ENCODE results near the gene CPEB4. TPM values are rescaled to one million over a fixed set of nuclear protein-coding genes. Genes with fewer than 3 reads are reported as not detected.

The CPEB4 gene
- total RNA-seq, 1 donor from 2014 or later, result 20.9 TPM

DNA sequence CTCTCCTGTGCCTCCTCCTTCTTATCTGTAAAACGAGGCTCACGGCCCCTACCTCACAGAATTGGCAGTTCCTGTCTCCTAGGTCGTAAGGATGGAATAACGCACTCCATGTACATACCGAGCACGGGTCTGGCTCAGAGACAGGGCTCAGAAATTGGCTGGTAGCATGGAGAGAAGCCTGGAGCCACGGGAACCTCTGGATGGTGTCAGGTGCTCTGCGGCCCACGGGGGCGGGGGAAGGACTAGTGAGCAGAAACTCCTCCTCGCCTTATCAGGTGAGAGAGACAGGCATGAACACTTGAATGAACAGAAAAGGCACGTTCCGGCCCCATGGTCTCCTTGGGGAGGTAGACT lies 85.4 kb downstream of the CPEB4 start:
- TF ChIP-seq, protein P1, sequence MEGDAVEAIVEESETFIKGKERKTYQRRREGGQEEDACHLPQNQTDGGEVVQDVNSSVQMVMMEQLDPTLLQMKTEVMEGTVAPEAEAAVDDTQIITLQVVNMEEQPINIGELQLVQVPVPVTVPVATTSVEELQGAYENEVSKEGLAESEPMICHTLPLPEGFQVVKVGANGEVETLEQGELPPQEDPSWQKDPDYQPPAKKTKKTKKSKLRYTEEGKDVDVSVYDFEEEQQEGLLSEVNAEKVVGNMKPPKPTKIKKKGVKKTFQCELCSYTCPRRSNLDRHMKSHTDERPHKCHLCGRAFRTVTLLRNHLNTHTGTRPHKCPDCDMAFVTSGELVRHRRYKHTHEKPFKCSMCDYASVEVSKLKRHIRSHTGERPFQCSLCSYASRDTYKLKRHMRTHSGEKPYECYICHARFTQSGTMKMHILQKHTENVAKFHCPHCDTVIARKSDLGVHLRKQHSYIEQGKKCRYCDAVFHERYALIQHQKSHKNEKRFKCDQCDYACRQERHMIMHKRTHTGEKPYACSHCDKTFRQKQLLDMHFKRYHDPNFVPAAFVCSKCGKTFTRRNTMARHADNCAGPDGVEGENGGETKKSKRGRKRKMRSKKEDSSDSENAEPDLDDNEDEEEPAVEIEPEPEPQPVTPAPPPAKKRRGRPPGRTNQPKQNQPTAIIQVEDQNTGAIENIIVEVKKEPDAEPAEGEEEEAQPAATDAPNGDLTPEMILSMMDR (IDR thresholded peaks at IDR 0.05; ENCODE audit: insufficient read depth, low read length, poor library complexity, severe bottlenecking), result no peak
- Histone ChIP-seq H3K27me3 (ENCODE audit: control insufficient read depth, insufficient read depth, low read length) (no peaks in the 10 kb centered on the region), H3K36me3 (ENCODE audit: control insufficient read depth, insufficient read depth, low read length) (no peaks in the 10 kb centered on the region), H3K4me3 (ENCODE audit: low read depth, low read length) (peak overlapping the region; percentile 40)
- DNase-seq (ENCODE audit: low read depth), result no peak

DNA sequence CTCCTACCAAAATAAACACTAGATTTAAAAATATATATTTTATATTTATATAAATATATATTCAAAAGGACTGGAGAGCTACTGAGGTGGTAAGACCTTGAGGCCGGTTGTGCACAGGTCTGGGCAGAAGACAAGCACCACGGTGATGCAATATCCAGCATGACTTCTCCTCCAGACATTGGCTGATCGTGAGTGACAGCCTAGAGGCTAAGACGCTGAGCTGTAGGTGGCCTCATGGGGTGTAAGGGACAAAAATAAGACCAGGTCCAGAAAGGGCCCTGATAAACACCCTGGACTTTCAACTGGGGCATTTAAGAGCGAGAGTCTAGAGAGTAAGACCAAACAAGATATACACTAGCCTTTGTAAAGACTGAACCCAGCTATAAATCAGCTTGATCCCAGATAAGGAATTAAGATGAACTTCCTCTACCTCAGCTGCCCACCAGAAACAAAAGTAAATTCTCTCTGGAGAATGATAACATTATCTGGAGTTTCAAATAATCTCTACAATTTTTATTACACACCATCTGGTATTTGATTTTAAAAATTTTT lies 86.6 kb downstream of the CPEB4 start:
- DNase-seq (ENCODE audit: low read depth), result no peak
- TF ChIP-seq, protein P1 (IDR thresholded peaks at IDR 0.05; ENCODE audit: insufficient read depth, low read length, poor library complexity, severe bottlenecking), result no peak
- Histone ChIP-seq H3K4me3 (ENCODE audit: low read depth, low read length) (no peak overlapping the region), H3K27me3 (ENCODE audit: control insufficient read depth, insufficient read depth, low read length) (no peaks in the 10 kb centered on the region), H3K36me3 (ENCODE audit: control insufficient read depth, insufficient read depth, low read length) (no peaks in the 10 kb centered on the region)

GRCh38 chr5:173981185-173981761 lies 93.1 kb downstream of the CPEB4 start:
- Histone ChIP-seq H3K4me3 (ENCODE audit: low read depth, low read length) (no peak overlapping the region), H3K36me3 (ENCODE audit: control insufficient read depth, insufficient read depth, low read length) (no peaks in the 10 kb centered on the region), H3K27me3 (ENCODE audit: control insufficient read depth, insufficient read depth, low read length) (peaks cover 2% of the 10 kb centered on the region)
- TF ChIP-seq, protein P1 (IDR thresholded peaks at IDR 0.05; ENCODE audit: insufficient read depth, low read length, poor library complexity, severe bottlenecking), result no peak
- no peak for DNase-seq (ENCODE audit: low read depth)

- H3K36me3 ChIP-seq (ENCODE audit: control insufficient read depth, insufficient read depth, low read length), result no peaks in the 10 kb centered on the region
- no peak overlapping the region for H3K4me3 ChIP-seq (ENCODE audit: low read depth, low read length)
- H3K27me3 ChIP-seq (ENCODE audit: control insufficient read depth, insufficient read depth, low read length), result peaks cover 2% of the 10 kb centered on the region
- TF ChIP-seq, protein P1 (IDR thresholded peaks at IDR 0.05; ENCODE audit: insufficient read depth, low read length, poor library complexity, severe bottlenecking), result peak; percentile 47
- no peak for DNase-seq (ENCODE audit: low read depth)
Observed at GRCh38 chr5:173984218-173984617, 96.1 kb downstream of the CPEB4 start.

GRCh38 chr5:173988554-173989431 lies 100.6 kb downstream of the CPEB4 start, which contains the start of gene C5orf47:
TSS of gene C5orf47 (plus strand) at chr5:173989170. CDS start at chr5:173989264, 94 bp downstream.
- TF ChIP-seq, protein P1 (IDR thresholded peaks at IDR 0.05; ENCODE audit: insufficient read depth, low read length, poor library complexity, severe bottlenecking), result no peak

More at GRCh38 chr5:173988554-173989431, 100.6 kb downstream of the CPEB4 start, which contains the start of gene C5orf47:
- H3K4me3 ChIP-seq (ENCODE audit: low read depth, low read length), result no peak within 1 kb of the TSS
- peaks cover 2% of the 10 kb centered on the region for H3K27me3 ChIP-seq (ENCODE audit: control insufficient read depth, insufficient read depth, low read length)
- DNase-seq (ENCODE audit: low read depth), result no peak
- no peaks in the 10 kb centered on the region for H3K36me3 ChIP-seq (ENCODE audit: control insufficient read depth, insufficient read depth, low read length)

Measured in kidney epithelial cell (primary cell).